Dendritic cell treated with granulocyte-macrophage colony-stimulating factor and Interleukin-4, amounts not matched to agents 40 ng/mL and 50 ng/mL, for 4 days (primary cell): ENCODE data around the gene XPNPEP1.

ENCODE experiments used
- H3K27ac Mint-ChIP-seq: one replicate; pipeline ENCODE4 v1.8.0; 2022; ENCODE audit warnings: mild to moderate bottlenecking, mixed read lengths
- H3K27me3 Mint-ChIP-seq: one replicate; pipeline ENCODE4 v1.8.0; 2022; ENCODE audit warnings: mild to moderate bottlenecking, mixed read lengths
- H3K36me3 Mint-ChIP-seq: one replicate; pipeline ENCODE4 v1.8.0; 2022; ENCODE audit warnings: low read depth, mixed read lengths
- H3K4me1 Mint-ChIP-seq: one replicate; pipeline ENCODE4 v1.8.0; 2022; ENCODE audit warnings: low read depth, mixed read lengths
- H3K4me3 Mint-ChIP-seq: one replicate; pipeline ENCODE4 v1.8.0; 2022; ENCODE audit warnings: mild to moderate bottlenecking, moderate library complexity, mixed read lengths
- H3K9me3 Mint-ChIP-seq: one replicate; pipeline ENCODE4 v1.8.0; 2022; ENCODE audit warnings: mixed read lengths
- intact Hi-C: fragments of 100-400 bp; cut with micrococcal nuclease; formaldehyde crosslinking; loops from one replicate; pipeline ENCODE4 v1.15.0; 2022

XPNPEP1 gene

DNA sequence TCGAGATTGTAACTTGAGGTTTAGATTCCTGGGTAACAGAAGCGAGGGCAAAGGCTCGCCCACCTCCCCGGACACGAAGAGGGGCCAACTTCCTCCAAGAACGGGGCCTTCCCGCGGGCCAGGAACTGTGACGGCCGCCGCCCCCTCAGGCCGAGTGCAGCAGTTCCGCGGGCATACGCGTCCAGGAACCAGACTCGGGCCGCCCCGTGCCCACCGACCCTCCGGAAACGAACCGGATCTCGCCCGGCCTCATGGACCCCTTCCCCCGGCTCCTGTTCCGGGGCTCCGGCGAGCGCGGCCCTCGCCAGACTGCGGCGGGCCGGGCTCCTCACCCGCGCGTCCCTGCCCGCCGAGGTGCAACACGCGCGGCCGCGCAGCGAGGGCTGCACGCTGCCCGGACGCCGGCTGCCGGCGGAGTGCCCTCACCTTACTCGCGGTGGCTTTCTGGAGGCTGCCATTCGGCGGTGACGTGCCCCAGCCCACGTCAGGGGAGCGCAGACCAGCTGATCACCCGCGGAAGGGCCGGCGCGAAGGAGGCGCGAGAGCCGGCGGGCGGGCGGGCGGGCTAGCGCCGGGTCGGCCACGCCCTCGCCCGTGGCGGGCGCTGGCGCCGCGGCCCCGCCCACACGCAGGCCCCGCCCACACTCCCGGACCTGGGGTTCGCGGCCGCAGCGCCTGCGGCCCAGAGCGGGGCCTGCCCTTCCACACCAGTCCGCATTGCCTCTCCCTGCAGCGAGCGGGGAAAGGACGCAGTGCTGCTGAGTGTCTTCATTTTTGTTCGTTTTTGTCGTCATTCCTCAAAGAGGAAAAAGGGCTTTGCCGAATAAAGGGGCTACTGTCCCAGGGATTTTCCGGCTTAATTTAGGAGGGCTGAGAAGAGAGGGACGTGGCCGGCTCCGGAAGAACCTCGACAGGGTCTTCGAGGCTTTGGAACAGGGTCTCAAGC, at the start of gene XPNPEP1:
XPNPEP1 (minus strand) TSS at position 536 of the 946 bp plus-strand sequence; CDS start at position 458, 78 bp downstream.
- no peaks in the 10 kb centered on the region for H3K9me3 Mint-ChIP-seq
- peak within 1 kb of the TSS; percentile 89 for H3K27ac Mint-ChIP-seq
- intact Hi-C loops = loop anchor here (5.0 kb wide), 3 partner anchors 84 to 994 kb away; partner anchors contain the start of genes ADD3, BBIP1 and SHOC2
- H3K4me1 Mint-ChIP-seq = peaks cover 46% of the 10 kb centered on the region
- peak within 1 kb of the TSS; percentile 86 for H3K4me3 Mint-ChIP-seq
- no peaks in the 10 kb centered on the region for H3K27me3 Mint-ChIP-seq
- peaks cover 24% of the 10 kb centered on the region for H3K36me3 Mint-ChIP-seq

- Mint-ChIP-seq H3K9me3 (no peaks in the 10 kb centered on the region), H3K27ac (no peak overlapping the region), H3K36me3 (no peaks in the 10 kb centered on the region), H3K4me1 (peaks cover 10% of the 10 kb centered on the region), H3K4me3 (no peak overlapping the region), H3K27me3 (no peaks in the 10 kb centered on the region)
- intact Hi-C loops = no loop called here
Measured at GRCh38 chr10:109972372-109973001, 49.2 kb upstream of the XPNPEP1 start.

GRCh38 chr10:109971634-109972033, 48.3 kb upstream of the XPNPEP1 start:
- Mint-ChIP-seq H3K9me3 (no peaks in the 10 kb centered on the region), H3K4me3 (no peak overlapping the region), H3K36me3 (no peaks in the 10 kb centered on the region), H3K4me1 (peaks cover 9% of the 10 kb centered on the region), H3K27ac (no peak overlapping the region), H3K27me3 (no peaks in the 10 kb centered on the region)
- intact Hi-C loops = no loop called here

DNA sequence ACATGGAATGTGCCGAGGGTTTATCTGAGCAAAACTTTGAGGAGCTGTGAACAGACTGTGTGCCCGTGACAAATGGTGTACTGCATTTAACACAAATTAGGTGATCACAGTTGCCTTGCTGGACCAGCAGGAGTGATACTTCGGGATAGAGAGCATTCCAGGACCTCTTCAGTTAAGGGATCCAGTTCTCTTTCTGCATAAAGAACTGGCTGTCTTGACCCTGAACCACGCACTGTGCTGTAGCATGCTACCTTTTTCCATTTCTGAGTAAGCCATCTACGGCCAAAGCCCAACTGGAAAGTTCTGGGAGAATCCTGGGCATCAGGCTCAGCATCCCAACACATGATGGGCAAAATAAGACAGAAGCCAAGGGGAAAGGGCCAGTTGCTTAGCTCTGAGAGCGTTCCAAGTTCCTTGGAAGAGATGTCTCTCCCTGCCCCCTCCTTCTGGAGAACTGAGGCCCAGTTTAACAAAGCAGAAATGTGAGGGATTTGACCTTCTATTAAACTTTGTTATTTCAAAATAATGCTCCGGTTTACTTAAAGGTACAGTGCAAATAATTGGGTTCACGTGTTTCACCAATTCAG, 46.5 kb upstream of the XPNPEP1 start:
- no peaks in the 10 kb centered on the region for H3K36me3 Mint-ChIP-seq
- H3K4me3 Mint-ChIP-seq = no peak overlapping the region
- no peak overlapping the region for H3K27ac Mint-ChIP-seq
- intact Hi-C loops = no loop called here
- H3K9me3 Mint-ChIP-seq = no peaks in the 10 kb centered on the region
- peaks cover 9% of the 10 kb centered on the region for H3K4me1 Mint-ChIP-seq
- H3K27me3 Mint-ChIP-seq = no peaks in the 10 kb centered on the region

GRCh38 chr10:109968953-109969759, 45.8 kb upstream of the XPNPEP1 start:
- peaks cover 9% of the 10 kb centered on the region for H3K4me1 Mint-ChIP-seq
- no peaks in the 10 kb centered on the region for H3K27me3 Mint-ChIP-seq
- H3K9me3 Mint-ChIP-seq = no peaks in the 10 kb centered on the region
- intact Hi-C loops = no loop called here
- no peaks in the 10 kb centered on the region for H3K36me3 Mint-ChIP-seq
- H3K27ac Mint-ChIP-seq = no peak overlapping the region
- no peak overlapping the region for H3K4me3 Mint-ChIP-seq

DNA sequence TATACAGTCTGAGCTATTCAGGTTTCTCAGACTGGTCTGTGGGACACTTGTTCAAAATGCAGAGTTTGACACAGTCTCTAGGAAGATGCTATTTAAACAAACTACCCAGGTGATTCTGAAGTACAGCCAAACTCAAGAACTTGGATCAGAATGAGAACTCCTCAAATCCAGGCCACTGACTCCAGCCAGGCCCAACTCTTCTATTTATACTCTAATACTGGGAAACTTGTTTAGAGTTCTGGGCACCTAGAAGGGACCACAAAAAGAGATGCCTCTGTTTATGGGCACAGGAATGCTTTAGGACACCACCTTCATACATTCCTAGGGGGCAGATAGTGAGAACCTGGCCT, 44.4 kb upstream of the XPNPEP1 start:
- H3K27ac Mint-ChIP-seq = no peak overlapping the region
- H3K4me1 Mint-ChIP-seq = peaks cover 9% of the 10 kb centered on the region
- intact Hi-C loops = no loop called here
- no peak overlapping the region for H3K4me3 Mint-ChIP-seq
- H3K9me3 Mint-ChIP-seq = no peaks in the 10 kb centered on the region
- H3K36me3 Mint-ChIP-seq = no peaks in the 10 kb centered on the region
- no peaks in the 10 kb centered on the region for H3K27me3 Mint-ChIP-seq

- H3K4me1 Mint-ChIP-seq = peaks cover 11% of the 10 kb centered on the region
- H3K4me3 Mint-ChIP-seq = no peak overlapping the region
- intact Hi-C loops = no loop called here
- no peak overlapping the region for H3K27ac Mint-ChIP-seq
- H3K36me3 Mint-ChIP-seq = no peaks in the 10 kb centered on the region
- H3K27me3 Mint-ChIP-seq = no peaks in the 10 kb centered on the region
- H3K9me3 Mint-ChIP-seq = no peaks in the 10 kb centered on the region
Measured at GRCh38 chr10:109966961-109967738, 43.8 kb upstream of the XPNPEP1 start.

DNA sequence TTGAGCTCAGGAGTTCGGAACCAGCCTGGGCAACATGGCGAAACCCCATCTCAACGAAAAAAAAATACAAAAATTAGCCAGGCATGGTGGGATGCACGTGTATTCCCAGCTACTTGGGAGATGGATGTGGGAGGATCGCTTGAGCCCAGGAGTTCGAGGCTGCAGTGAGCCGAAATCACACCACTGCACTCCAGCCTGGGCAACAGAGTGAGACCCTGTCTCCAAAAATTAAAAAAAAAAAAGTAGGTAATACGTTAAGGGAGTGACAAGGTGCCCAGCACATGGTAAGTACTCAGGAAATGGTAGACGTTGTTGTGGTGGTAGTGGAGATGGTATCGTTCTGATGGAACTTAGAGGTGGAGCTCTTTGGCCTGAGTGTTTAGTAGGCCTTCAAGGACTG, 41.0 kb upstream of the XPNPEP1 start:
- peaks cover 12% of the 10 kb centered on the region for H3K4me1 Mint-ChIP-seq
- H3K4me3 Mint-ChIP-seq = no peak overlapping the region
- no peaks in the 10 kb centered on the region for H3K27me3 Mint-ChIP-seq
- H3K36me3 Mint-ChIP-seq = no peaks in the 10 kb centered on the region
- H3K27ac Mint-ChIP-seq = no peak overlapping the region
- intact Hi-C loops = no loop called here
- H3K9me3 Mint-ChIP-seq = no peaks in the 10 kb centered on the region

DNA sequence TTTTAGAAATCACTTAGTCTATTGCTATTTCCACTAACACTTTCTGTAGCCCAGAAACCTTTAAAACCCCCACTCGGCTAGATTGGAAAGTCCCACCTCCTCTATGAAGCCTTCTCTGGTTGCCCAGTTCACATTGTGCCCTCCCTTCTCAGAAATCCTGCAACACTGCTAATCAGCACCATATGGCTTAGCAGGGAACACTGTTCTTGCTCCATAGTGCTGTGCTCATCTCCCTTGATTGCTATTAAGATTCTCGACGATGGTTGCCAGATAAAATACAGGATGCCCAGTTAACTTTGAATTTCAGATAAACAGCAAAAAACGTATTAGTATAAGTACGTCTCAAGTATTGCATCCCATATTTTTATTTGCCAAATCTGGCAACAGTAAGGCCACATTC, 40.1 kb upstream of the XPNPEP1 start:
- no peaks in the 10 kb centered on the region for H3K9me3 Mint-ChIP-seq
- no peaks in the 10 kb centered on the region for H3K36me3 Mint-ChIP-seq
- H3K4me1 Mint-ChIP-seq = peaks cover 6% of the 10 kb centered on the region
- no peak overlapping the region for H3K27ac Mint-ChIP-seq
- no peaks in the 10 kb centered on the region for H3K27me3 Mint-ChIP-seq
- intact Hi-C loops = no loop called here
- H3K4me3 Mint-ChIP-seq = no peak overlapping the region

- Mint-ChIP-seq H3K27me3 (no peaks in the 10 kb centered on the region), H3K9me3 (no peaks in the 10 kb centered on the region), H3K27ac (no peak overlapping the region), H3K4me1 (peaks cover 6% of the 10 kb centered on the region), H3K36me3 (no peaks in the 10 kb centered on the region), H3K4me3 (no peak overlapping the region)
- intact Hi-C loops = no loop called here
Measured at GRCh38 chr10:109962247-109962646, 38.9 kb upstream of the XPNPEP1 start.

GRCh38 chr10:109961174-109962001, 38.1 kb upstream of the XPNPEP1 start:
- H3K27ac Mint-ChIP-seq = no peak overlapping the region
- no peaks in the 10 kb centered on the region for H3K9me3 Mint-ChIP-seq
- no peaks in the 10 kb centered on the region for H3K27me3 Mint-ChIP-seq
- no peak overlapping the region for H3K4me3 Mint-ChIP-seq
- no peaks in the 10 kb centered on the region for H3K36me3 Mint-ChIP-seq
- intact Hi-C loops = no loop called here
- H3K4me1 Mint-ChIP-seq = peaks cover 6% of the 10 kb centered on the region

DNA sequence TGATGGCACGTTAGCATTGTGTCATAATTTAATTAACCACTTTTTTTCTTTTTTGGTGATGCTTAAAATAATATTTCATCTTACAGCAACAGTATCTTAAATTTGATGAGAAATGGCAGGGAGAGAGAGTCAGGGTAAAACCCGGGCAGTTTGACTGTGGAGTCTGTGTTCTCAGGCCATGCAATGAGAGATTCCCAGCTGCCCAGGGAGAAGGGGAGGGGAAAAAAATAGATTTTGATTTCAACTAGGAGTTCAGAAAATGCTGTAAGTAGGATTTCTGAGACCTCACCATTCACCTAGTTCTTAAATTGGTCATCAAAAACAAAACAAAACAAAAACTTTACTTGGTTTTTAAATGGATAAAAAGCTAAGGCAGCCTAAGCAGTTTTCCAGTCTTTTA, 37.4 kb upstream of the XPNPEP1 start:
- Mint-ChIP-seq H3K36me3 (no peaks in the 10 kb centered on the region), H3K27me3 (no peaks in the 10 kb centered on the region), H3K9me3 (no peaks in the 10 kb centered on the region), H3K27ac (no peak overlapping the region), H3K4me1 (peaks cover 6% of the 10 kb centered on the region), H3K4me3 (no peak overlapping the region)
- intact Hi-C loops = no loop called here
